ELR (cell line): ENCODE measurements around the gene CYB561D1.

ENCODE experiments used
- DNase-seq: peaks from one replicate; pipeline ENCODE4 v3.0.0-alpha.2; 2015; ENCODE audit warnings: low read depth

Gene CYB561D1

GRCh38 chr1:109481646-109482045 is 12.2 kb upstream of the CYB561D1 start:
- no peak for DNase-seq

- DNase-seq, result no peak
Observed at GRCh38 chr1:109482242-109482641, 11.7 kb upstream of the CYB561D1 start.

GRCh38 chr1:109482791-109483671 is 10.9 kb upstream of the CYB561D1 start:
- DNase-seq, result peak; percentile 27

- DNase-seq, result peak; percentile 91
Observed at GRCh38 chr1:109483672-109484518, 10.0 kb upstream of the CYB561D1 start, which contains the start of gene ATXN7L2. TSS of gene ATXN7L2 (plus strand) at chr1:109483905. CDS start at chr1:109483954, 49 bp downstream.

GRCh38 chr1:109484519-109484975 is 9.3 kb upstream of the CYB561D1 start:
- DNase-seq, result peak; percentile 26

GRCh38 chr1:109485001-109485400 is 8.9 kb upstream of the CYB561D1 start:
- DNase-seq, result peak; percentile 51

- no peak for DNase-seq
Observed at GRCh38 chr1:109487261-109487660, 6.6 kb upstream of the CYB561D1 start.

GRCh38 chr1:109488201-109488600 is 5.7 kb upstream of the CYB561D1 start:
- DNase-seq, result peak; percentile 23

GRCh38 chr1:109488696-109489095 is 5.2 kb upstream of the CYB561D1 start:
- no peak for DNase-seq

- peak; percentile 70 for DNase-seq
Observed at GRCh38 chr1:109490029-109490933, 3.6 kb upstream of the CYB561D1 start.

- no peak for DNase-seq
Observed at GRCh38 chr1:109490934-109491302, 3.0 kb upstream of the CYB561D1 start.

- no peak for DNase-seq
Observed at GRCh38 chr1:109491372-109491771, 2.5 kb upstream of the CYB561D1 start.

- peak; percentile 41 for DNase-seq
Observed at GRCh38 chr1:109492779-109493178, 1.1 kb upstream of the CYB561D1 start.

GRCh38 chr1:109493227-109493626 is 667 bp upstream of the CYB561D1 start:
- no peak for DNase-seq

- no peak for DNase-seq
Observed at GRCh38 chr1:109495738-109496137, 1.8 kb downstream of the CYB561D1 start.

GRCh38 chr1:109497449-109498160 is 3.7 kb downstream of the CYB561D1 start:
- no peak for DNase-seq

- peak; percentile 68 for DNase-seq
Observed at GRCh38 chr1:109498161-109498801, 4.4 kb downstream of the CYB561D1 start.

GRCh38 chr1:109499081-109499480 is 5.2 kb downstream of the CYB561D1 start:
- no peak for DNase-seq

- peak; percentile 73 for DNase-seq
Observed at GRCh38 chr1:109499661-109500536, 6.0 kb downstream of the CYB561D1 start.
